Keratinocyte (primary cell): ENCODE data around the gene CTNNA2.

Source experiments
- EZH2 ChIP-seq: IDR thresholded peaks from one replicate; pipeline ENCODE4 v1.6.1; 2012; ENCODE audit warnings: inconsistent platforms, mild to moderate bottlenecking, low read length, moderate library complexity
- TF ChIP-seq, protein P1 (sequence below), 3 experiments: IDR thresholded peaks in 1 of 3; conservative IDR thresholded peaks in 1 of 3; optimal IDR thresholded peaks in 1 of 3; 2 replicates in 2 of 3; 3 replicates in 1 of 3; pipeline versions ENCODE3 to v1.5.1; 2011; ENCODE audit warnings: low read length in 3 of 3, mild to moderate bottlenecking in 3 of 3, moderate library complexity in 2 of 3, control low read depth in 1 of 3, inconsistent platforms in 1 of 3; ENCODE audit not compliant: insufficient read depth in 2 of 3; ENCODE audit errors: extremely low read depth in 1 of 3

DNA sequence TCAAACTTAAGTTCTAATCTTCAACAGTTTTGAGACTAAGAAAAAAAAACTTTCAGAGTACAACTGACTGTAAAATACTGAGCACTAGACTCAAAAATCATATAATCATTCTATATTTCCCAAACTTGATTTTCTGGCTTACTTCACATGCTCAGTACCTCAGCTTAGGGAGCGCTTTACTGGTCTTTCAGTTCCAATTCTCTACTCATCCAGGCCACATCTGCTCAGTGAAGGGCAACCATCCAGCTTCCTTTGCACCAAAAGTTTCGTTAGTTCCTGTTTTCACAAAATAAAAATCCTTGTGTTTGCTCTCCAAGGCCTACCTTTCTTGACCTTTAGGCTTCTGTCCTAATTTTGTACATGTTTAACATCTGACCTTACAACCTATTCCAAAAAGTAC lies 1079.3 kb downstream of the CTNNA2 start:
- TF ChIP-seq, protein P1, sequence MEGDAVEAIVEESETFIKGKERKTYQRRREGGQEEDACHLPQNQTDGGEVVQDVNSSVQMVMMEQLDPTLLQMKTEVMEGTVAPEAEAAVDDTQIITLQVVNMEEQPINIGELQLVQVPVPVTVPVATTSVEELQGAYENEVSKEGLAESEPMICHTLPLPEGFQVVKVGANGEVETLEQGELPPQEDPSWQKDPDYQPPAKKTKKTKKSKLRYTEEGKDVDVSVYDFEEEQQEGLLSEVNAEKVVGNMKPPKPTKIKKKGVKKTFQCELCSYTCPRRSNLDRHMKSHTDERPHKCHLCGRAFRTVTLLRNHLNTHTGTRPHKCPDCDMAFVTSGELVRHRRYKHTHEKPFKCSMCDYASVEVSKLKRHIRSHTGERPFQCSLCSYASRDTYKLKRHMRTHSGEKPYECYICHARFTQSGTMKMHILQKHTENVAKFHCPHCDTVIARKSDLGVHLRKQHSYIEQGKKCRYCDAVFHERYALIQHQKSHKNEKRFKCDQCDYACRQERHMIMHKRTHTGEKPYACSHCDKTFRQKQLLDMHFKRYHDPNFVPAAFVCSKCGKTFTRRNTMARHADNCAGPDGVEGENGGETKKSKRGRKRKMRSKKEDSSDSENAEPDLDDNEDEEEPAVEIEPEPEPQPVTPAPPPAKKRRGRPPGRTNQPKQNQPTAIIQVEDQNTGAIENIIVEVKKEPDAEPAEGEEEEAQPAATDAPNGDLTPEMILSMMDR (optimal IDR thresholded peaks at IDR 0.05 in 1 of 3, IDR thresholded peaks at IDR 0.05 in 1 of 3, conservative IDR thresholded peaks at IDR 0.05 in 1 of 3; ENCODE audit: extremely low read depth in 1 of 3, insufficient read depth in 2 of 3, low read length in 3 of 3), result no peak
- no peak for TF ChIP-seq EZH2
